Upper lobe of left lung (tissue), 4 donors: ENCODE data around the gene TBX21.

ENCODE experiments used
- CTCF ChIP-seq, 6 experiments: fragments of 450-650 bp in 4 of 6; fragments of 200-600 bp in 2 of 6; sonication (generic) in 2 of 6; IDR thresholded peaks; one replicate each; pipeline ENCODE4 v1.5.1; 2016 to 2019; ENCODE audit warnings: antibody characterized with exemption in 6 of 6
- POLR2A ChIP-seq, 4 donors: fragments of 450-650 bp; IDR thresholded peaks; one replicate each; pipeline ENCODE4 v1.5.1; 2016 to 2017; ENCODE audit warnings: antibody characterized with exemption in 4 of 4, mild to moderate bottlenecking in 2 of 4

GRCh38 chr17:47781397-47781796 lies 48.4 kb downstream of the TBX21 start:
- TF ChIP-seq CTCF (IDR thresholded peaks at IDR 0.05) (no peak), POLR2A (IDR thresholded peaks at IDR 0.05) (no peak)
